Measurements from ENCODE around the gene CORO2B.

Gene CORO2B

GRCh38 chr15:68667800-68668625 is 89.2 kb downstream of the CORO2B start:
- H2AFZ ChIP-seq (ENCODE audit: low read length), result no peak overlapping the region

GRCh38 chr15:68668926-68669600 is 90.3 kb downstream of the CORO2B start:
- Histone ChIP-seq H3K27ac (ENCODE audit: low read length) (no peak overlapping the region), H3K9ac (ENCODE audit: low read length) (no peak overlapping the region), H3K9me2 (replicated peaks; ENCODE audit: insufficient read depth, low read length) (no peaks in the 10 kb centered on the region), H3K27me3 (replicated peaks; ENCODE audit: insufficient read depth, low read length) (no peaks in the 10 kb centered on the region), H3K4me2 (ENCODE audit: low read depth, low read length) (no peak overlapping the region), H2AFZ (ENCODE audit: low read length) (no peak overlapping the region), H3K4me1 (ENCODE audit: low read length) (peaks cover under 1% of the 10 kb centered on the region; the same call in 1 of the 2 replicates), H3K36me3 (replicated peaks; ENCODE audit: insufficient read depth, low read length) (no peaks in the 10 kb centered on the region), H3K9me3 (replicated peaks; ENCODE audit: insufficient read depth, low read length) (no peaks in the 10 kb centered on the region), H4K20me1 (ENCODE audit: insufficient read depth, low read length) (no peaks in the 10 kb centered on the region), H3F3A (ENCODE audit: insufficient read depth, low read length) (no peaks in the 10 kb centered on the region), H3K79me2 (ENCODE audit: low read length) (no peaks in the 10 kb centered on the region), H3K4me3 (ENCODE audit: low read length) (no peak overlapping the region)
- TF ChIP-seq EZH2 (optimal IDR thresholded peaks at IDR 0.05; ENCODE audit: low read depth, low read length) (no peak), EZH2phosphoT487 (IDR thresholded peaks at IDR 0.05; ENCODE audit: low read length) (no peak), CTCF (IDR thresholded peaks at IDR 0.05; ENCODE audit: low read length) (no peak)
- DNase-seq, result no peak

More at GRCh38 chr15:68667800-68668625, 89.2 kb downstream of the CORO2B start:
- Histone ChIP-seq H3K79me2 (ENCODE audit: low read length) (no peaks in the 10 kb centered on the region), H3F3A (ENCODE audit: insufficient read depth, low read length) (no peaks in the 10 kb centered on the region), H3K9me2 (replicated peaks; ENCODE audit: insufficient read depth, low read length) (no peaks in the 10 kb centered on the region), H3K27me3 (replicated peaks; ENCODE audit: insufficient read depth, low read length) (no peaks in the 10 kb centered on the region), H3K36me3 (replicated peaks; ENCODE audit: insufficient read depth, low read length) (no peaks in the 10 kb centered on the region), H4K20me1 (ENCODE audit: insufficient read depth, low read length) (no peaks in the 10 kb centered on the region), H3K4me2 (ENCODE audit: low read depth, low read length) (no peak overlapping the region), H3K4me1 (ENCODE audit: low read length) (no peaks in the 10 kb centered on the region), H3K27ac (ENCODE audit: low read length) (no peak overlapping the region), H3K4me3 (ENCODE audit: low read length) (no peak overlapping the region), H3K9me3 (replicated peaks; ENCODE audit: insufficient read depth, low read length) (no peaks in the 10 kb centered on the region), H3K9ac (ENCODE audit: low read length) (no peak overlapping the region)
- DNase-seq, result no peak
- TF ChIP-seq EZH2phosphoT487 (IDR thresholded peaks at IDR 0.05; ENCODE audit: low read length) (no peak), EZH2 (optimal IDR thresholded peaks at IDR 0.05; ENCODE audit: low read depth, low read length) (no peak), CTCF (IDR thresholded peaks at IDR 0.05; ENCODE audit: low read length) (no peak)

- H2AFZ ChIP-seq (ENCODE audit: low read length), result no peak overlapping the region
- H3K9me3 ChIP-seq (replicated peaks; ENCODE audit: insufficient read depth, low read length), result no peaks in the 10 kb centered on the region
- H3K4me1 ChIP-seq (ENCODE audit: low read length), result peaks cover 17% of the 10 kb centered on the region
- no peak overlapping the region for H3K4me2 ChIP-seq (ENCODE audit: low read depth, low read length)
- no peaks in the 10 kb centered on the region for H3K27me3 ChIP-seq (replicated peaks; ENCODE audit: insufficient read depth, low read length)
- 0 out of 2 replicates have a peak, but pooled peaks cover 6% of the 10 kb centered on the region for H3F3A ChIP-seq (ENCODE audit: insufficient read depth, low read length)
- H3K4me3 ChIP-seq (ENCODE audit: low read length), result no peak overlapping the region
- no peak overlapping the region for H3K27ac ChIP-seq (ENCODE audit: low read length)
- H3K36me3 ChIP-seq (replicated peaks; ENCODE audit: insufficient read depth, low read length), result no peaks in the 10 kb centered on the region
- no peaks in the 10 kb centered on the region for H4K20me1 ChIP-seq (ENCODE audit: insufficient read depth, low read length)
- no peaks in the 10 kb centered on the region for H3K9me2 ChIP-seq (replicated peaks; ENCODE audit: insufficient read depth, low read length)
- no peak for DNase-seq
- H3K79me2 ChIP-seq (ENCODE audit: low read length), result no peaks in the 10 kb centered on the region
- TF ChIP-seq EZH2 (optimal IDR thresholded peaks at IDR 0.05; ENCODE audit: low read depth, low read length), result no peak
- no peak overlapping the region for H3K9ac ChIP-seq (ENCODE audit: low read length)
These were observed 93.5 kb downstream of the CORO2B start for GRCh38 chr15:68672251-68672650.
